ENCODE data around the gene BPIFA3. TPM values are rescaled to one million over a fixed set of nuclear protein-coding genes. Genes with fewer than 3 reads are reported as not detected.

BPIFA3 gene
- total RNA-seq, 1 experiment from 2014 or later, result not detected

DNA sequence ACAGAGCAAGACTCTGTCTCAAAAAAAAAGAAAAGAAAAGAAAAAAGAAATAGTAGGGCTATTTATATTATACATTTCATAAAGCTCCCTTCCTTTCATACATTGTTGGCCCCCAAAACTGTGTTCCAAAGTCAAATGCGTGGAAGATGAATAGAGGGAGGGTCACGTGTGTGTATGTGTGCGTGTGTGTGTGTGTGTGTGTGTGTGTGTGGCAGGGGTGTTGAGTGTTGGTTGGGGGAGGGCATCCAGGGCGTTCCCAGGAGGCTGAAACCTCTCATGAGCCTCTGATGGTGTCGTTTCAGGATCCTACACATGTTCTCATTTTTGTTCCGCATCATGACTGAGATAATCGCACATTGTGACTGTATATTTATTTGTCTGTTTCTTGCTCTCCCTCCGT lies 58.1 kb downstream of the BPIFA3 start:
- BruUV-seq (replicated peaks), result no TSS peak
- Histone ChIP-seq H2AFZ (no peak overlapping the region), H4K20me1 (ENCODE audit: insufficient read depth) (no peaks in the 10 kb centered on the region), H3K9me2 (ENCODE audit: insufficient read depth) (no peaks in the 10 kb centered on the region), H3F3A (ENCODE audit: insufficient read depth, low read depth) (peaks cover 16% of the 10 kb centered on the region; the same call in 1 of the 2 replicates), H3K27ac (no peak overlapping the region), H3K9me3 (ENCODE audit: insufficient read depth, low read depth) (no peaks in the 10 kb centered on the region), H3K27me3 (ENCODE audit: insufficient read depth, low read depth) (no peaks in the 10 kb centered on the region), H3K4me1 (replicated peaks; ENCODE audit: insufficient read depth) (peaks cover 45% of the 10 kb centered on the region), H3K4me3 (no peak overlapping the region), H3K36me3 (ENCODE audit: low read depth) (no peaks in the 10 kb centered on the region), H3K79me2 (ENCODE audit: low read depth) (no peaks in the 10 kb centered on the region), H3K4me2 (no peak overlapping the region)
- DNase-seq, result no peak
- TF ChIP-seq EZH2 (IDR thresholded peaks at IDR 0.05; ENCODE audit: low read depth), result no peak
- TF ChIP-seq, protein P1, sequence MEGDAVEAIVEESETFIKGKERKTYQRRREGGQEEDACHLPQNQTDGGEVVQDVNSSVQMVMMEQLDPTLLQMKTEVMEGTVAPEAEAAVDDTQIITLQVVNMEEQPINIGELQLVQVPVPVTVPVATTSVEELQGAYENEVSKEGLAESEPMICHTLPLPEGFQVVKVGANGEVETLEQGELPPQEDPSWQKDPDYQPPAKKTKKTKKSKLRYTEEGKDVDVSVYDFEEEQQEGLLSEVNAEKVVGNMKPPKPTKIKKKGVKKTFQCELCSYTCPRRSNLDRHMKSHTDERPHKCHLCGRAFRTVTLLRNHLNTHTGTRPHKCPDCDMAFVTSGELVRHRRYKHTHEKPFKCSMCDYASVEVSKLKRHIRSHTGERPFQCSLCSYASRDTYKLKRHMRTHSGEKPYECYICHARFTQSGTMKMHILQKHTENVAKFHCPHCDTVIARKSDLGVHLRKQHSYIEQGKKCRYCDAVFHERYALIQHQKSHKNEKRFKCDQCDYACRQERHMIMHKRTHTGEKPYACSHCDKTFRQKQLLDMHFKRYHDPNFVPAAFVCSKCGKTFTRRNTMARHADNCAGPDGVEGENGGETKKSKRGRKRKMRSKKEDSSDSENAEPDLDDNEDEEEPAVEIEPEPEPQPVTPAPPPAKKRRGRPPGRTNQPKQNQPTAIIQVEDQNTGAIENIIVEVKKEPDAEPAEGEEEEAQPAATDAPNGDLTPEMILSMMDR (conservative IDR thresholded peaks at IDR 0.05), result no peak
- intact Hi-C loops (cut with micrococcal nuclease; ENCODE audit: unreplicated experiment), result no loop called here
- ChIA-PET POLR2A (ENCODE audit: unreplicated experiment) (no interaction called here), CTCF (no interaction called here)

DNA sequence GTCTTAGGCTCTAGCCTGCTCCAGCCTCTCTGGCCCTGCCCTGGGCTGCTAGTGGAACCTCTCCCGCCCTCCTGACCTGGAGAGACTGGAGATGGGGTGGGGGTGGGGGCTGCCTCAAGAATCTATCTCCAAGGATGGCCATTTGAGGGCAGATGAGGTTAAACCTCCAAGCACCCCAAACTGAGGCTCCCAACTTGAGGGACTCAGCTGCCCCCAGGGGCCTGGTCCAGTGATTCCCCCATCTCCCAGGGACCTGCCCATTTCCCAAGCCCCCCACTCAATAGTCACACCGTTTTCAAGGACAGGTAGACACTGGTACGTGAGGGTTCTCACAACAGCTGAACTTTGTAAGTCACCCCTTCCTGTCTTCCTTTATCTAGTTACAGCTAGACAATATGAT lies 58.7 kb downstream of the BPIFA3 start:
- no peak overlapping the region for H3K4me3 ChIP-seq
- no TSS peak for BruUV-seq (replicated peaks)
- no peaks in the 10 kb centered on the region for H3K9me3 ChIP-seq (ENCODE audit: insufficient read depth, low read depth)
- ChIA-PET CTCF (no interaction called here), POLR2A (ENCODE audit: unreplicated experiment) (no interaction called here)
- H3K27ac ChIP-seq, result no peak overlapping the region
- peaks cover 16% of the 10 kb centered on the region; the same call in 1 of the 2 replicates for H3F3A ChIP-seq (ENCODE audit: insufficient read depth, low read depth)
- no peak for DNase-seq
- no peaks in the 10 kb centered on the region for H4K20me1 ChIP-seq (ENCODE audit: insufficient read depth)
- H3K9me2 ChIP-seq (ENCODE audit: insufficient read depth), result no peaks in the 10 kb centered on the region
- TF ChIP-seq, protein P1 (conservative IDR thresholded peaks at IDR 0.05), result no peak
- TF ChIP-seq EZH2 (IDR thresholded peaks at IDR 0.05; ENCODE audit: low read depth), result no peak
- H3K4me2 ChIP-seq, result no peak overlapping the region
- peaks cover 45% of the 10 kb centered on the region for H3K4me1 ChIP-seq (replicated peaks; ENCODE audit: insufficient read depth)
- no peaks in the 10 kb centered on the region for H3K27me3 ChIP-seq (ENCODE audit: insufficient read depth, low read depth)
- no peaks in the 10 kb centered on the region for H3K79me2 ChIP-seq (ENCODE audit: low read depth)
- no peak overlapping the region for H2AFZ ChIP-seq
- no peaks in the 10 kb centered on the region for H3K36me3 ChIP-seq (ENCODE audit: low read depth)
- intact Hi-C loops (cut with micrococcal nuclease; ENCODE audit: unreplicated experiment), result no loop called here

DNA sequence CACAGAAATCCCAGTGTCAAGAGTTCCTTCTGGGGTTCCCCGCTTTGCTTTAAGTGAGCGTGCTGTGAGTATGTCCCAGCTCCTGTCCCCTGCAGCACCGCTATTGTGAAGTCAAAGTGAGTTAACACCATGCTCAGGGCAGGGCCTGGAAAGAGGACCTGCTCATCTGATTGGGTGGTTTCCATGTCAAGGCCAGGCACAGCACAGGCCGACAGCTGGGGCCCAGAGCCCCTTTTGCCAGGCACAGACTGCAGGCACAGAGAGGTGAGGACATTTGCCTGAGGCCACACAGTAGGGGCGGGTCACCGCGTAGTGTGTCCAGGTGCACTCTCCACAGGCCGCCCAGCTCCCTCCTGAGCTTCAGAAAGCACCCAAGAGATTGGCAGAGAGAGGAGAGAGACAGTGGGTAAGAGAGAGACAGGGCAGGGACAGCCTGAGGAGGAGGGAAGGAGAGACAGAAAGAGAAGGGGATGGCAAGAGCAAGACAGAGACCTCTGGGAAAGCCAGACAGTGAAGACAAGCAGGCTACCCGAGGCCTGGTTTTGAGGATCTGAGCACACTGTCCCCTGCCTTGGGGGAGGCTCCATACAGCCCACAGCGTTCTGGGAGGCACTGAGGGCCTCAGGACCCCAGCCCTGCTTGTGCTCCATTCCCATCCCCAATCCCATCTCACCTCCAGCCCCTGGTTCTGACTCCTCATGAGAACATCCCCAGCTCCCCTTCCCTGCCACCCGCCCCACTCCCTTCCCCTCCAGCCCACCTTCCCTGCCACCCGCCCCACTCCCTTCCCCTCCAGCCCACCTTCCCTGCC lies 59.4 kb downstream of the BPIFA3 start:
- ChIA-PET POLR2A (ENCODE audit: unreplicated experiment) (no interaction called here), CTCF (no interaction called here)
- Histone ChIP-seq H3K9me2 (ENCODE audit: insufficient read depth) (no peaks in the 10 kb centered on the region), H3K4me1 (replicated peaks; ENCODE audit: insufficient read depth) (peaks cover 48% of the 10 kb centered on the region), H3K4me3 (no peak overlapping the region), H3F3A (ENCODE audit: insufficient read depth, low read depth) (peaks cover 16% of the 10 kb centered on the region; the same call in 1 of the 2 replicates), H3K27ac (peak overlapping the region; percentile 32; the same call in 1 of the 2 replicates), H3K4me2 (no peak overlapping the region), H2AFZ (no peak overlapping the region), H3K27me3 (ENCODE audit: insufficient read depth, low read depth) (no peaks in the 10 kb centered on the region), H3K36me3 (ENCODE audit: low read depth) (no peaks in the 10 kb centered on the region), H4K20me1 (ENCODE audit: insufficient read depth) (no peaks in the 10 kb centered on the region), H3K79me2 (ENCODE audit: low read depth) (no peaks in the 10 kb centered on the region), H3K9me3 (ENCODE audit: insufficient read depth, low read depth) (no peaks in the 10 kb centered on the region)
- DNase-seq, result no peak
- no TSS peak for BruUV-seq (replicated peaks)
- TF ChIP-seq, protein P1 (conservative IDR thresholded peaks at IDR 0.05), result no peak
- TF ChIP-seq EZH2 (IDR thresholded peaks at IDR 0.05; ENCODE audit: low read depth), result no peak
- intact Hi-C loops (cut with micrococcal nuclease; ENCODE audit: unreplicated experiment), result no loop called here

Other genes with a start within 250 kb of the BPIFA3 start
- not detected in 2 replicates for gene SUN5, start 212.9 kb upstream of the BPIFA3 start, total RNA-seq (2021)
- not detected in 2 replicates for gene BPIFB2, start 209.6 kb upstream of the BPIFA3 start, total RNA-seq (2021)
- not detected in 2 replicates for gene BPIFB6, start 185.7 kb upstream of the BPIFA3 start, total RNA-seq (2021)
- not detected in 2 replicates for gene BPIFB3, start 163.4 kb upstream of the BPIFA3 start, total RNA-seq (2021)
- gene BPIFB4, start 137.7 kb upstream of the BPIFA3 start, total RNA-seq (2021), result not detected in 2 replicates
- gene BPIFA2, start 49.2 kb upstream of the BPIFA3 start, total RNA-seq (2021), result not detected in 2 replicates
- gene BPIFA1, start 18.6 kb downstream of the BPIFA3 start, total RNA-seq (2021), result not detected in 2 replicates
- gene BPIFB1, start 65.9 kb downstream of the BPIFA3 start, total RNA-seq (2021), result not detected in 2 replicates
- 39.7 and 45.3 TPM in 2 replicates for gene CDK5RAP1, start 184.2 kb downstream of the BPIFA3 start, total RNA-seq (2021)
- gene SNTA1, start 226.4 kb downstream of the BPIFA3 start, total RNA-seq (2021), result 7.6 and 10.1 TPM in 2 replicates